Epidermal melanocyte (primary cell): ENCODE measurements around the gene IL5.
"Not testable (repeated sequence)": the region's sequence is repeated elsewhere in the genome, so short reads cannot be mapped to it uniquely, and the experiment has no call there.

Experiments
- DNase-seq: peaks from one replicate; pipeline ENCODE4 v3.0.0; 2011; ENCODE audit warnings: low spot score; ENCODE audit not compliant: insufficient read length

The IL5 gene

DNA sequence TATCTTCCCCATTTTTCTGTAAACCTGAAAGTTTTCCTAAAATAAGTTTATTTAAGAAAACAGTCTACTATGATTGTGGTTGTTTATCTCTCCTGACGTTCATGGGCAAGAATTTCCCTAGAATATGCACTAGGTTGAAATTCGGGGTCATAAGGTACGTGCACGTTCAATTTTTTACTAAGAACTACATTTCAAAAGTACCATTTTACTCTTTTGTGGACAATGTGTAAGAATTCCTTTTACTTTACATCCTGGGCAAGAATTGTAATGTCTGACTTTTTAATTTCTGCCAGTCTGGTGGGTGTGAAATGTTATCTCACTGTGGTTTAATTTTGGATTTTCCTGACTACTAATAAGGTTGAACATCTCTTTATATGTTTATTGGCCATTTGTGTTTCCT is 12.4 kb downstream of the IL5 start:
- no peak for DNase-seq

DNA sequence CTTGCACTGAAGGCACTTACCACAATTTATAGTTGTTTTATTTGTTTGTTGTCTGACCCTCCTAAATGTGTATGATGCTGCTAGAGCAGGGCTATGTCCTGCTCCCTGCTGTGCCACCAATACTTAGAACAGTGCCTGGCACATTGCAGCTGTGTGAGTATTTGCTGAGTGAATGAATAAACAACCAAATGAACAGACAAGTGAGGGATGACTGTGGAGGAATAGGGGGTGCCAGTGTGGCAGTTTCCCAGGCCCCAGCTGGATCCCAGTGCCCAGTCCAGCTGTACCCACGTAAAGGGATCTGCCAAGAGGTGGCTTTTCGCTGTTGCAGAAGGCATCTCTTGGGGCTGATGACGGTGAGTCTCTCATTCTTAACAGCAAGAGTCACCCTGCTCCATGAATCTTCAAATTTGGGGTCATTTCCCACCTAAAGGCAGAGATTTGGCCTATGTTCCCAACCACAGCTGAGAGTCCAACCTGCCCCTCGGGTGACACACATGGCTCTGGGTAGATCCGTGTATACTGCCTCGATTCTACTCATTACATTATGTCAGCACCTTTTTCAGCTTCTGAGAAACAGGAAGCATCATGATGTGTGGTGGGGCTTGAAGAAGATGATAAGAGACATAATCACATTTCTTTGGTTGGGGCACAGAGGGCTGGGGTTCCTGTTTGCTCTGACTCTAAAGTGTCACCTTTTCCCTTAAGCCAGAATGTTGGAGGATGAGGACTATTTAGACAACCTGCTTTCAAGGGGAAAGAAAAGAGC is 14.3 kb downstream of the IL5 start:
- DNase-seq, result no peak

DNA sequence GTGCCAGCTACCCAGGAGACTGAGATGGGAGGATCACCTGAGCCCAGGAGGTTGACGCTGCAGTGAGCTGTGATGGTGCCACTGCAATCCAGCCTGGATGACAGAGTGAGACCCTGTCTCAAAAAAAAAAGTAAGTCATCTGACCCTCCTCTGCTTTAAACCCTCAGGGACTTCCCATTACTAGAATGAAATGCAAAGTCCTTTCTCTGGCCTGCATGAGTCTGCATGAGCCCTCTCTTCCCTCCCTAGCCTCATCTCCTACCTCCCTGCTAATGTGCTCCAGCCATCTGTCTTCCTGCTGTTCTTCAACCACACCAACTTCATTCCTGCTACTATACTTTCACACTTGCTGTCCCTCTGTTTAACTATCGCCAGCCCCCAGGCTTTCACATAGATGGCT is 15.3 kb downstream of the IL5 start:
- DNase-seq, result no peak

- DNase-seq, result no peak
Observed at GRCh38 chr5:132526974-132527564, 16.3 kb downstream of the IL5 start.

- DNase-seq, result peak; percentile 30
Observed at GRCh38 chr5:132526290-132526973, 16.9 kb downstream of the IL5 start.

- no peak for DNase-seq
Observed at GRCh38 chr5:132525299-132525724, 18.0 kb downstream of the IL5 start.

DNA sequence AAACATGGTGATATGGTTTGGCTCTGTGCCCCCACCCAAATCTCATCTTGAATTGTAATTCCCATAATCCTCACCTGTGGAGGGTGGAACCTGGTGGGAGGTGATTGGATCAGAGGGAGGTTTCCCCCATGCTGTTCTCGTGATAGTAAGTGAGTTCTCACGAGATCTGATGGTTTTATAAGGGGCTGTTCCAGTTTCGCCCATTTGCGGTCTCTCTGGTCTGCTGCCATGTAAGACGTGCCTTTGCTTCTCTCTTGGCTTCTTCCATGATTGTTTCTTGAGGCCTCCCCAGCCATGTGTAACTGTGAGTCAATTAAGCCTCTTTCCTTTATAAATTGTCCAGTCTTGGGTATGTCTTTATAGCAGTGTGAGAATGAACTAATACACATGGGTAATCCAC is 18.4 kb downstream of the IL5 start:
- DNase-seq, result not testable (repeated sequence)

GRCh38 chr5:132522067-132522466 is 21.3 kb downstream of the IL5 start:
- DNase-seq, result not testable (repeated sequence)

- not testable (repeated sequence) for DNase-seq
Observed at GRCh38 chr5:132513618-132514336, 29.5 kb downstream of the IL5 start.

DNA sequence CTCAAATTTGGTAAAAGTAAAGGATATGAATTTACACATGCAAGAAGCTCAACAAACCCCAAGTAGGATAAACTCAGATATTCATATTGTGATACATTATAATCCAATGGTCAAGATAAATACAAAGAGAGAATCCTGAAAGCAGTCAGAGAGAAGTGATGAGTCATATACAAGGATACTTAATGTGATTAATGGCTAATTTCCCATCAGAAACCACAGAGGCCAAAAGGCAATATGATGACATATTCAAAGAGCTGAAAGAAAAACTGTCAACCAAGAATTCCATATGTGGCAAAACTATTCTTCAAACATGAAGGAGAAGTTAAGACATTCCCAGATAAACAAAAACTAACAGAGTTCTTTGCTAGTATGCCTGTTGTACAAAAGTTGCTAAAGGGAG is 33.2 kb downstream of the IL5 start:
- no peak for DNase-seq

DNA sequence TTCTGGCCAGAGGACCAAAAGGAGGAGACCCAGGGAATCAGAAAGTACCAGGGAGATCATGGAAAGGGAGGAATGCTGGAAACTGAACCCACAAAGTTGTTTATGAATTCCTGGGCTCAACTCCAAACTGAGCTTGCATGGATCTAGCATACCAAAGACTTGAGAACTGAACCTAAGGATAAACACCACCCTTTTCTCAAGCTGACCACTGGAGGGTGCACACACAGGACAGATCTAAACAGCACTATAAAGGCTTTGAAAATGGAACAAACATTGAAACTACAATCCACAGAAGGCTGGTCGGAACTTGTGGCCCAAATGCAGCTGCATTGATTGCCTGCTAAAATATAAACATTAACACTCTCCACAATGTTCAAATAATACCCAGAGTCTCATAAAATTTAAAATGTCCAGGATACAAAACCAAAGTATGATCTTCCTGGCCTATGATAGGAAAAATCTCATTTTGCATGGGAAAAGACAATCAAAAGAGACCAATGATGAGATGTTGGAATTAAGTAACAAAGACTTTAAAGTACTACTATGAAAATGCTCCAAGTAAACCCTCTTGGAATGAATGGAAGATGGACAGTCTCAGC is 37.1 kb downstream of the IL5 start:
- peak; percentile 77 for DNase-seq

DNA sequence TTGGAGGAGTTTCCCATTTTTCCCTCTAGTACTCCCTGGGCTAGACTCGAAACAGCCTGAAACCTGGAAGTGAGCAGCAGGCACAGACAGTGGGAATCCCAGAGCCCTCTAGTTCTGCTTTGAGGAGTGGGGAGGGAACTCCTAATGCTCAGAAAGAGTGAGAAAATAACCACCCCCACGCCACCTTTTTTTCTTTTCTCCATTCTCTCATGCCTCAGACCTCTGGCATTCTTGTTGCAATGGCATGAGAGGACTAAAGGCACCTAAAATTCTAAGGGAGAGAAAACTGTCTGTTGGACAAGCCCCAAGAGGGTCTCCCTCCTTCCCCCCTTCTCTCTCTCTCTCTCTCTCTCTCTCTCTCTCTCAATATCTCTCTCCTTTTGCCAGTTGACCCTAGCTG is 37.7 kb downstream of the IL5 start:
- DNase-seq, result no peak

DNA sequence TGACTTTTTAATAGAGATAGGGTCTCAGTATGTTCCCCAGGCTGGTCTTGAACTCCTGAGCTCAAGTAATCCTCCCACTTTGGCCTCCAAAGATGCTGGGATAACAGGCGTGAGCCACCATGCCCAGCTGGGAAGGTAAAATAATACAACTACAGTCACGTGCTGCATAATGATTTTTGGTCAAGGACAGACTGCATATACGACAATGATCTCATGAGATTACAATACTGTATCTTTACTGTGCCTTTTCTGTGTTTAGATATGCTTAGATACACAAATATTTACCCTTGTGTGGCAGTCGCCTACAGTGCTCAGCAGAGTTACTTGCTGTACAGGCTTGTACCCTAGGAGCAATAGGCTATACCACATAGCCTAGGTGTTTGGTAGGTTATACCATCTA is 38.6 kb downstream of the IL5 start:
- no peak for DNase-seq

GRCh38 chr5:132503244-132503643 is 40.1 kb downstream of the IL5 start:
- DNase-seq, result no peak

GRCh38 chr5:132501961-132502931 is 41.1 kb downstream of the IL5 start:
- DNase-seq, result no peak

- DNase-seq, result no peak
Observed at GRCh38 chr5:132501629-132501956, 41.7 kb downstream of the IL5 start.

- DNase-seq, result peak; percentile 33
Observed at GRCh38 chr5:132500931-132501628, 42.2 kb downstream of the IL5 start.

- no peak for DNase-seq
Observed at GRCh38 chr5:132500244-132500930, 42.9 kb downstream of the IL5 start.
